ENCODE results near the gene TLE5.
"Not testable (repeated sequence)": the region's sequence is repeated elsewhere in the genome, so short reads cannot be mapped to it uniquely, and the experiment has no call there.

The TLE5 gene

GRCh38 chr19:3096267-3096901 is 34.1 kb upstream of the TLE5 start:
- no peak for DNase-seq

- DNase-seq = peak in 1 of 3 donors; percentile 54
Measured at GRCh38 chr19:3095441-3096191, 33.3 kb upstream of the TLE5 start.

- DNase-seq = peak; percentile 32 to 51 (median 50)
Measured at GRCh38 chr19:3094601-3095440, 32.5 kb upstream of the TLE5 start.

- not testable (repeated sequence) for DNase-seq
Measured at GRCh38 chr19:3089299-3089855, 27.1 kb upstream of the TLE5 start.

GRCh38 chr19:3087769-3088168 is 25.5 kb upstream of the TLE5 start:
- DNase-seq = no peak

GRCh38 chr19:3084943-3085342 is 22.6 kb upstream of the TLE5 start:
- DNase-seq = no peak

- no peak for DNase-seq
Measured at GRCh38 chr19:3083964-3084363, 21.7 kb upstream of the TLE5 start.

GRCh38 chr19:3082331-3082730 is 20.0 kb upstream of the TLE5 start:
- DNase-seq = no peak

GRCh38 chr19:3080286-3080685 is 18.0 kb upstream of the TLE5 start:
- DNase-seq = peak in 2 of 3 donors; percentile 32 to 61

GRCh38 chr19:3079578-3079977 is 17.3 kb upstream of the TLE5 start:
- no peak for DNase-seq

- DNase-seq = peak; percentile 49 to 73 (median 64)
Measured at GRCh38 chr19:3075605-3076431, 13.5 kb upstream of the TLE5 start.

- DNase-seq = peak in 1 of 3 donors; percentile 15
Measured at GRCh38 chr19:3073931-3074595, 11.8 kb upstream of the TLE5 start.

GRCh38 chr19:3073159-3073563 is 10.9 kb upstream of the TLE5 start:
- peak; percentile 30 to 56 (median 34) for DNase-seq

- no peak for DNase-seq
Measured at GRCh38 chr19:3071768-3072167, 9.5 kb upstream of the TLE5 start.

GRCh38 chr19:3068071-3068470 is 5.8 kb upstream of the TLE5 start:
- DNase-seq = peak in 1 of 3 donors; percentile 22

GRCh38 chr19:3067563-3067962 is 5.3 kb upstream of the TLE5 start:
- no peak for DNase-seq

GRCh38 chr19:3066482-3067049 is 4.3 kb upstream of the TLE5 start:
- DNase-seq = no peak

GRCh38 chr19:3065675-3066357 is 3.5 kb upstream of the TLE5 start:
- DNase-seq = no peak

GRCh38 chr19:3064011-3064330 is 1.7 kb upstream of the TLE5 start:
- DNase-seq = no peak

- peak in 1 of 3 donors; percentile 56 for DNase-seq
Measured at GRCh38 chr19:3061182-3062161, 823 bp downstream of the TLE5 start.

Measured in suppressor macrophage treated with lipopolysaccharide for 1 hour (primary cell).